Measurements from ENCODE around the gene KRT71.

KRT71 gene

GRCh38 chr12:52573743-52574142, 20.8 kb upstream of the KRT71 start, which contains the start of gene KRT74:
KRT74 (minus strand) TSS chr12:52573843; CDS start chr12:52573777, 66 bp downstream.
- no peaks in the 10 kb centered on the region for H3K4me1 ChIP-seq (ENCODE audit: insufficient read depth, poor library complexity, severe bottlenecking)
- no peak within 1 kb of the TSS for H3K4me3 ChIP-seq (ENCODE audit: severe bottlenecking)
- H3K36me3 ChIP-seq (ENCODE audit: low read depth) = no peaks in the 10 kb centered on the region
- no peak for TF ChIP-seq CTCF (IDR thresholded peaks at IDR 0.05; ENCODE audit: poor library complexity, severe bottlenecking)
- H3K27me3 ChIP-seq (ENCODE audit: insufficient read depth, poor library complexity, severe bottlenecking) = no peaks in the 10 kb centered on the region
- no peaks in the 10 kb centered on the region for H3K9me3 ChIP-seq (ENCODE audit: severe bottlenecking)
- ATAC-seq (ENCODE audit: low read depth) (no peak), DNase-seq (ENCODE audit: low spot score) (no peak)
- H3K27ac ChIP-seq (ENCODE audit: poor library complexity, severe bottlenecking) = no peak within 1 kb of the TSS

GRCh38 chr12:52573306-52573705, 20.4 kb upstream of the KRT71 start:
- no peaks in the 10 kb centered on the region for H3K4me1 ChIP-seq (ENCODE audit: insufficient read depth, poor library complexity, severe bottlenecking)
- no peaks in the 10 kb centered on the region for H3K27me3 ChIP-seq (ENCODE audit: insufficient read depth, poor library complexity, severe bottlenecking)

GRCh38 chr12:52570511-52570910, 17.6 kb upstream of the KRT71 start:
- H3K27me3 ChIP-seq (ENCODE audit: insufficient read depth, poor library complexity, severe bottlenecking) = no peaks in the 10 kb centered on the region
- H3K4me1 ChIP-seq (ENCODE audit: insufficient read depth, poor library complexity, severe bottlenecking) = no peaks in the 10 kb centered on the region
- H3K36me3 ChIP-seq (ENCODE audit: low read depth) = no peaks in the 10 kb centered on the region
- DNase-seq (ENCODE audit: low spot score) (no peak), ATAC-seq (ENCODE audit: low read depth) (no peak)
- no peaks in the 10 kb centered on the region for H3K9me3 ChIP-seq (ENCODE audit: severe bottlenecking)
- TF ChIP-seq CTCF (IDR thresholded peaks at IDR 0.05; ENCODE audit: poor library complexity, severe bottlenecking) = no peak
- no peak overlapping the region for H3K27ac ChIP-seq (ENCODE audit: poor library complexity, severe bottlenecking)
- no peak overlapping the region for H3K4me3 ChIP-seq (ENCODE audit: severe bottlenecking)

More at GRCh38 chr12:52573306-52573705, 20.4 kb upstream of the KRT71 start:
- DNase-seq (ENCODE audit: low spot score) (no peak), ATAC-seq (ENCODE audit: low read depth) (no peak)
- no peak overlapping the region for H3K27ac ChIP-seq (ENCODE audit: poor library complexity, severe bottlenecking)
- no peaks in the 10 kb centered on the region for H3K36me3 ChIP-seq (ENCODE audit: low read depth)
- no peak overlapping the region for H3K4me3 ChIP-seq (ENCODE audit: severe bottlenecking)
- no peak for TF ChIP-seq CTCF (IDR thresholded peaks at IDR 0.05; ENCODE audit: poor library complexity, severe bottlenecking)
- H3K9me3 ChIP-seq (ENCODE audit: severe bottlenecking) = no peaks in the 10 kb centered on the region

GRCh38 chr12:52568111-52568510, 15.2 kb upstream of the KRT71 start:
- DNase-seq (ENCODE audit: low spot score) = no peak
- no peak for TF ChIP-seq CTCF (IDR thresholded peaks at IDR 0.05; ENCODE audit: poor library complexity, severe bottlenecking)
- Histone ChIP-seq H3K4me1 (ENCODE audit: insufficient read depth, poor library complexity, severe bottlenecking) (no peaks in the 10 kb centered on the region), H3K9me3 (ENCODE audit: severe bottlenecking) (no peaks in the 10 kb centered on the region), H3K36me3 (ENCODE audit: low read depth) (no peaks in the 10 kb centered on the region), H3K4me3 (ENCODE audit: severe bottlenecking) (no peak overlapping the region), H3K27me3 (ENCODE audit: insufficient read depth, poor library complexity, severe bottlenecking) (no peaks in the 10 kb centered on the region), H3K27ac (ENCODE audit: poor library complexity, severe bottlenecking) (no peak overlapping the region)
- ATAC-seq (ENCODE audit: low read depth) = no peak

GRCh38 chr12:52566847-52567291, 13.9 kb upstream of the KRT71 start:
- Histone ChIP-seq H3K4me3 (ENCODE audit: severe bottlenecking) (no peak overlapping the region), H3K27me3 (ENCODE audit: insufficient read depth, poor library complexity, severe bottlenecking) (no peaks in the 10 kb centered on the region), H3K9me3 (ENCODE audit: severe bottlenecking) (no peaks in the 10 kb centered on the region), H3K36me3 (ENCODE audit: low read depth) (no peaks in the 10 kb centered on the region), H3K4me1 (ENCODE audit: insufficient read depth, poor library complexity, severe bottlenecking) (no peaks in the 10 kb centered on the region), H3K27ac (ENCODE audit: poor library complexity, severe bottlenecking) (no peak overlapping the region)
- TF ChIP-seq CTCF (IDR thresholded peaks at IDR 0.05; ENCODE audit: poor library complexity, severe bottlenecking) = no peak
- DNase-seq (ENCODE audit: low spot score) (no peak), ATAC-seq (ENCODE audit: low read depth) (no peak)
